HepG2 (cell line): ENCODE measurements around the gene CCDC197. TPM values are rescaled to one million over a fixed set of nuclear protein-coding genes. Genes with fewer than 3 reads are reported as not detected.

Source experiments
- CEBPZ ChIP-seq: IDR thresholded peaks from 2 replicates; pipeline ENCODE4 v1.6.1; 2012; ENCODE audit warnings: low read length, improper control_type of control experiment
- DZIP1 ChIP-seq: sonication (generic); formaldehyde crosslinking; IDR thresholded peaks from 2 replicates; pipeline ENCODE4 v1.5.0; 2020; ENCODE audit warnings: mild to moderate bottlenecking, missing genetic modification reagents
- ELF3 ChIP-seq: IDR thresholded peaks from 2 replicates; pipeline ENCODE4 v1.6.1; 2016; ENCODE audit warnings: missing genetic modification reagents, missing compliant biosample characterization
- HDAC2 ChIP-seq: sonication (generic); formaldehyde crosslinking; IDR thresholded peaks from 2 replicates; pipeline ENCODE4 v1.4.0; 2020; ENCODE audit warnings: missing genetic modification reagents
- MAFK ChIP-seq, 2 experiments: IDR thresholded peaks in 1 of 2; conservative IDR thresholded peaks in 1 of 2; 2 replicates each; pipeline ENCODE4 v1.6.1; 2011; ENCODE audit warnings: improper control_type of control experiment in 2 of 2, low read length in 2 of 2
- MIER3 ChIP-seq: IDR thresholded peaks from 2 replicates; pipeline ENCODE4 v1.6.1; 2016; ENCODE audit warnings: missing compliant biosample characterization, borderline replicate concordance
- MXI1 ChIP-seq: IDR thresholded peaks from 3 replicates; pipeline ENCODE4 v1.6.1; 2012; ENCODE audit warnings: low read depth, low read length, inconsistent platforms, borderline replicate concordance
- NCOA5 ChIP-seq: sonication (generic); formaldehyde crosslinking; IDR thresholded peaks from 2 replicates; pipeline ENCODE4 v1.4.0; 2020; ENCODE audit warnings: missing genetic modification reagents
- NR2F1 ChIP-seq, 2 experiments: fragments of 450-650 bp in 1 of 2; formaldehyde crosslinking in 1 of 2; IDR thresholded peaks; 2 replicates each; pipeline versions ENCODE4 v1.5.0 to v1.6.1; 2016 to 2020; ENCODE audit warnings: mild to moderate bottlenecking in 1 of 2, missing compliant biosample characterization in 1 of 2, missing genetic modification reagents in 1 of 2, moderate library complexity in 1 of 2
- NR2F2 ChIP-seq: IDR thresholded peaks from 2 replicates; pipeline ENCODE4 v1.6.1; 2012; ENCODE audit warnings: low read depth, inconsistent platforms, borderline replicate concordance
- PLRG1 ChIP-seq: fragments of 450-650 bp; conservative IDR thresholded peaks from 2 replicates; pipeline ENCODE4 v1.6.1; 2016
- SMAD9 ChIP-seq: sonication (generic); formaldehyde crosslinking; IDR thresholded peaks from 2 replicates; pipeline ENCODE4 v1.5.1; 2020; ENCODE audit warnings: mild to moderate bottlenecking, missing genetic modification reagents
- WIZ ChIP-seq: sonication (generic); formaldehyde crosslinking; IDR thresholded peaks from 2 replicates; pipeline ENCODE4 v1.5.1; 2020; ENCODE audit warnings: mild to moderate bottlenecking, missing genetic modification reagents
- ZBTB38 ChIP-seq: sonication (generic); formaldehyde crosslinking; IDR thresholded peaks from 2 replicates; pipeline ENCODE4 v1.5.1; 2020; ENCODE audit warnings: mild to moderate bottlenecking, missing genetic modification reagents
- ZNF3 ChIP-seq: IDR thresholded peaks from 2 replicates; pipeline ENCODE4 v1.7.0; 2017; ENCODE audit warnings: inconsistent platforms
- ZNF326 ChIP-seq: sonication (generic); formaldehyde crosslinking; IDR thresholded peaks from 2 replicates; pipeline ENCODE4 v1.4.0; 2020; ENCODE audit warnings: missing genetic modification reagents, borderline replicate concordance
- ZNF367 ChIP-seq: sonication (generic); formaldehyde crosslinking; IDR thresholded peaks from 2 replicates; pipeline ENCODE4 v1.4.0; 2020; ENCODE audit warnings: missing genetic modification reagents, borderline replicate concordance
- ZNF574 ChIP-seq: sonication (generic); formaldehyde crosslinking; IDR thresholded peaks from 2 replicates; pipeline ENCODE4 v1.4.0; 2020; ENCODE audit warnings: missing genetic modification reagents
- polyA plus RNA-seq, 8 experiments: library from polyadenylated mRNA; depleted of rRNA in 3 of 8; stranded (reverse) in 7 of 8; unstranded in 1 of 8; fragments of >200 nt; fragmentation: Illumina TruSeq in 4 of 8; extraction: Trizol in 4 of 8; gene quantifications; 2 replicates each; pipeline versions ENCODE4 v1.2.1 to v1.2.3, GENCODE V29; 2011 to 2016; ENCODE audit warnings: low read depth in 4 of 8, missing spikeins in 1 of 8, mixed read lengths in 1 of 8; ENCODE audit not compliant: insufficient read depth in 1 of 8
- total RNA-seq, 5 experiments: library from RNA; depleted of rRNA; stranded (reverse); fragments of >200 nt; fragmentation: Illumina TruSeq; extraction: Trizol; gene quantifications; 2 replicates each; pipeline ENCODE4 v1.2.3, GENCODE V29; 2016; ENCODE audit warnings: low read depth in 1 of 5
- TF ChIP-seq, protein P1 (sequence below): sonication (generic); formaldehyde crosslinking; IDR thresholded peaks from 2 replicates; pipeline ENCODE4 v1.4.0; 2020; ENCODE audit warnings: mild to moderate bottlenecking, missing genetic modification reagents

Gene CCDC197
- total and polyA plus RNA-seq, 2 of the 13 experiments (the other 11 are each of a cell fraction or from before 2014, with no cell fraction given) = 0.11 to 0.13 TPM

DNA sequence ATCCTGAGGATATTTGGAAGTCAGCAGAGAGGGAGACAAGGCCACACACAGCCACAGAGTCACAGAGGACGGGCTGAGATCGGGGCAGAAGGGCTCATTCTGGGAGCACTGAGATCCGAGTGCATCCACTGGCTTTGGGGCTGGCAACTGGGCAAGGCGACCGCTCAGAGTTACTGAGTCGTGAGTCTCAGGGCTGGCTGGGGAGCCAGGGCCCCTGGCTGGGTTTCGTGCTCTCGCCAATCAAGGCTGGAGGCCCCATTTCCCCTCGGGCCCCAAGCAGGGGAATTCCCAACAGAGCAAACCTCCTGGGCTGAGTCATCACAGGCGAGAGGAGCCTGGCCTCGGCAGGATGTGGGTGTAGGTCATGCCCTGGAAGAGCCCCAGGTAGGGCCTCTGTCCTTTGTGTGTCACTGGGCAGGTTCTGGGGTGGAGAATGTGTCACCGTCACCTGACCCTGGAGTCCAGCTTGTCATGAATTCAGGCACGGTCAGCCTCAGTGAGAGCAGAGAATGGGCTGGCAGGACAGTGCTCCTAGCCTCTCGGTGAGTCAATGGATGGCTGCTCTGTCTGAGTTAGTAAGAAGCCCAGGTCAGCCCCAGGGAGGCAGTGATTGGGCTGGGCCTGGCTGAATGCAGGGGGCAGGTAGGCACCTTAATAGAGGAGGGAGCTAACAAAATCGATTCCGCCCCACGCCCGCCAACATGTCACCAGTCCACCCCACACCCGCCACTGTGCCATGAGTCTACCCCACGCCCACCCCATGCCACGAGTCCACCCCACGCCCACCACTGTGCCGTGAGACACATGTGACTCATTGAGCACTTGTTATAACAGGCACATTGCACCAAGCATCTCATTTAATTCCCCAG is 37.6 kb upstream of the CCDC197 start (continued):
- TF ChIP-seq DZIP1 (peak; percentile 7; the same call in 1 of the 2 replicates), SMAD9 (CRISPR knock-in tag) (no peak), WIZ (CRISPR knock-in tag) (no peak), PLRG1 (no peak), ZNF574 (peak; percentile 75), ZNF367 (CRISPR knock-in tag) (peak; percentile 49; the same call in 1 of the 2 replicates), ZBTB38 (CRISPR knock-in tag) (peak; percentile 85), NR2F2 (peak; percentile 95), NR2F1 (CRISPR knock-in tag; IDR thresholded peaks at IDR 0.05) (peak; percentile 96), ZNF326 (CRISPR knock-in tag) (no peak), ZNF3 (CRISPR knock-in tag) (no peak), HDAC2 (CRISPR knock-in tag) (peak; percentile 94), ELF3 (CRISPR knock-in tag) (peak; percentile 91), NCOA5 (0 out of 2 replicates have a peak, but pooled peaks have one; percentile 54), MIER3 (CRISPR knock-in tag) (peak; percentile 97), CEBPZ (no peak), MAFK (conservative IDR thresholded peaks at IDR 0.05 in 1 of 2, IDR thresholded peaks at IDR 0.05 in 1 of 2; ENCODE audit: low read length in 2 of 2) (peak; percentile 39 to 70; a peak in 3 of 4 replicates), MXI1 (peak; percentile 46; the same call in 1 of the 3 replicates)
- TF ChIP-seq, protein P1, sequence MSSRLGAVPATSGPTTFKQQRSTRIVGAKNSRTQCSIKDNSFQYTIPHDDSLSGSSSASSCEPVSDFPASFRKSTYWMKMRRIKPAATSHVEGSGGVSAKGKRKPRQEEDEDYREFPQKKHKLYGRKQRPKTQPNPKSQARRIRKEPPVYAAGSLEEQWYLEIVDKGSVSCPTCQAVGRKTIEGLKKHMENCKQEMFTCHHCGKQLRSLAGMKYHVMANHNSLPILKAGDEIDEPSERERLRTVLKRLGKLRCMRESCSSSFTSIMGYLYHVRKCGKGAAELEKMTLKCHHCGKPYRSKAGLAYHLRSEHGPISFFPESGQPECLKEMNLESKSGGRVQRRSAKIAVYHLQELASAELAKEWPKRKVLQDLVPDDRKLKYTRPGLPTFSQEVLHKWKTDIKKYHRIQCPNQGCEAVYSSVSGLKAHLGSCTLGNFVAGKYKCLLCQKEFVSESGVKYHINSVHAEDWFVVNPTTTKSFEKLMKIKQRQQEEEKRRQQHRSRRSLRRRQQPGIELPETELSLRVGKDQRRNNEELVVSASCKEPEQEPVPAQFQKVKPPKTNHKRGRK = no peak
